NAMALWA (cell line): ENCODE measurements around the gene TSC2.
"Not testable (repeated sequence)": the region's sequence is repeated elsewhere in the genome, so short reads cannot be mapped to it uniquely, and the experiment has no call there.

Experiments
- DNase-seq: peaks from one replicate; pipeline ENCODE4 v3.0.0-alpha.2; 2015; ENCODE audit warnings: low spot score

TSC2 gene

DNA sequence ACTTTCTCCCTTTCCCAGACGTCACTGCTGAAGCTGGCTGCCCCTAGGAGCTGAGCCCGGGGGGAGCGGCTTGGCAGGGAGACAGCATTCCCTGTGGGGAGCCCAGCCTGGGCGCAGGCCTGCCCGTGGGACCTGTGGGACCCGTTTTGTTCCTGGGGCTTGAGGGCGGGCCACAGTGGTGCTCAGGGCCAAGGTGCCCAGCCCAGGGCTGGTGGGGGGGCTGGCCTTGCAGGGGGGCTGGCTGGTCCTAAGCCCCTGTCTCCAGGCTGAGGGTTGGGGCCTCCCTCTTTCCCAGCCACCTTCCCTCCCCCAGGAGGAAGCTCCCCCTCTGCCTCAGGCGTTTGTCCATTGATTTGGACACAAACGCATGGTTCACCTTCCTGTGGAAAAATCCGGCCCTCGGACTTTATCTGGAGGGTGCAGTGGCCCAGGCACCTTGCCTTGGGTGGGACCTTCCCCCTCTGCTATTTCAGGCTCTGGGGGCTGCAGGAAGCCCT is 16.7 kb upstream of the TSC2 start:
- DNase-seq, result no peak

DNA sequence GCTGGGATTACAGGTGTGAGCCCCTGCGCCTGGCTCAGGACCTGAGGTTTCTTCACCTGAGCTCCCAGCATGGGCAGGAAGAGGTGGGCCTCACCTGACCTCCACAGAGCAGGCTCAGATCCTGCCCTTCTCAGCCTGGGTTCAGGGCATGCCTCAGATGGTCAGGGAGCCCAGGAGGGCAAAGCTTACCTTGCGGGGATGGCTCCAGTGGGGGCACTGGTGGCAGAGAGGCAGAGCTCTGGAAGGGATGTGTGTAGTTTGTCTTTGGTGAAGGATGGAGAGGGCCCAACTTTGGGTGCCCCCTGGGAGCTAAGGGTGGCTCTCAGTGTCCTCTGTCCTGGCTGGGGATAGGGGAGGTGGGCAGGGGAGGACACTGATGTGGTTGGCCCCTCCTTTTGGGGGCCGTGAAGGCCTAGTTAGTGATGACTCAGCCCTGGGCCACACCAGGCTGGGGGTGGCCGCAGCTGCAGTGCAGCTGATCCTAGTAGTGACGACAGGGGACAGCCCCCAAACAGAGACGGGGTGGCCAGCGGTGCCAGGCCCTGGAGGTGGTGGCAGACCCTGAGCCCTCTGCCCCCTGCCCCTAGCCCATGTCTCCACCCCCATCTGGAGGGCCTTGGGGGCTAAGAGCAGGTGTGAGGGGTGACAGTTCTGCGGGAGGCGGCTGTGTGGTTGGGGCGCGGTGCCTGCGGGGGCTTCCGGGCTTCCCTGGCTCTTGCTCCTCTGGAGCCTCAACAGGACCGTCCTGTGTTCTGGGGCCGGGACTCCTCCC is 15.3 kb upstream of the TSC2 start:
- DNase-seq, result no peak

DNA sequence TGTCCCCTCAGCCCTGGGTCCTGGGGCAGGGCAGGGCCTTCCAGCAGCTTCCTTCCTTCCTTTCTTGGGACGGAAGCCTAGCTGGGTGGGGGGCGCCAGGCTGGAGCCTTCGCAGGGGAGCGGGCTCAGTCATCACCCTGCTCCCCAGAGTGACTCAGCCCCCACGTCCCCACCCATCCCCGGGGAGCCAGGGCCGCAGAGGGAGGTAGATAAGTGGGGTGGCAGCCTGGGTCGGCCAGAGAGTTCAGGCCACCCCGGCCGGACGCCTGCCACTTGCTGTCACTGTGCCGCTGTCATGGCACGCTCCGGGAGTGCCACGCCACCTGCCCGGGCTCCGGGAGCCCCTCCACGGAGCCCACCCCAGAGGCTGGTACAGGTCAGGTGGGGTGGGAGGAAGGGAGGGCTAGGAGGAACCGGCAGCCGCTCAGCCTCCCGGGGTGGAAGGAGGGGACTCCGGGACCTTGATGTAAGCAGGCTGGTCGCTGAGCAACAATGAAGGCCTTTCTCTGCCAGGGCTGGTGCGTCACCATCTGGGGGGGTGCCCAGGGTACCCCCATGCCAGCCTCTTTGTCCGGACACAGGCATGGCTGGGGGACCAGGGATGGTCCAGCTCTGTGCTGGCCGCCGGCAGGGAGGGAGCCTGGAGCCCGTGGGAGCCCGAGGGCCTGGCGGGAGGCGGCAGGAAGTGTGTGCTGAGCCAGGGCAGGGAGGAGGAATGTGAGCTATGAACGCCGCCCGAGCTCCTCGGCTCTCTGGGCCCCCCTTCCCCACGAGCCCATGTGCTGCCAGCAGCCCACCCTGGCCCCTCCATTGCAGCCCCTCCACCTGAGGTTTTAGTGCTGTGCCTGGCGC is 14.5 kb upstream of the TSC2 start:
- no peak for DNase-seq

DNA sequence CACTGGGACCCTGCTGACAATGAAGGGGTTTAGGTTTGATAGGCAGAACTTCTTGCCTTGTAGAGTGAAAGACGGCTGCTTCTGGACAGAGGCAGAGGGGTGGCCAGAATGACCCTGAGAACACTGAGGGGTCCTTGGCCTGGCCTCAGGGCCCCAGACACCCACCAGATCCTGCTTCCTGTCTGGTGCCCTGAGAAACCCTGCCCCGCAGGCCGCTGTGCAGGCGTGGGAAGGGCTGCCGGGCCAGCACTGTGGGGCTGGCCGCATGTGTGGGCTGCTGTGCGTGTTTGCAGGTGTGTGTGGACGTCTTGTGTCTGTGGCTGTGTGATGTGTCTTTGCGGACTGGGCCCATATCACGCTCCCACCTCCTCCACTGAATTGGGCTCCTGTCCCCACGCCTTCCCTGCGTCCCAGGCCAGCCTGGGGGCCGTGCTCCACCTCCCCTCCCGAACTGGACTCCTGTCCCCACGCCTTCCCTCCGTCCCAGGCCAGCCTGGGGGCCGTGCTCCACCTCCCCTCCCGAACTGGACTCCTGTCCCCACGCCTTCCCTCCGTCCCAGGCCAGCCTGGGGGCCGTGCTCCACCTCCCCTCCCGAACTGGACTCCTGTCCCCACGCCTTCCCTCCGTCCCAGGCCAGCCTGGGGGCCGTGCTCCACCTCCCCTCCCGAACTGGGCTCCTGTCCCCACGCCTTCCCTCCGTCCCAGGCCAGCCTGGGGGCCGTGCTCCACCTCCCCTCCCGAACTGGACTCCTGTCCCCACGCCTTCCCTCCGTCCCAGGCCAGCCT is 13.7 kb upstream of the TSC2 start:
- not testable (repeated sequence) for DNase-seq

DNA sequence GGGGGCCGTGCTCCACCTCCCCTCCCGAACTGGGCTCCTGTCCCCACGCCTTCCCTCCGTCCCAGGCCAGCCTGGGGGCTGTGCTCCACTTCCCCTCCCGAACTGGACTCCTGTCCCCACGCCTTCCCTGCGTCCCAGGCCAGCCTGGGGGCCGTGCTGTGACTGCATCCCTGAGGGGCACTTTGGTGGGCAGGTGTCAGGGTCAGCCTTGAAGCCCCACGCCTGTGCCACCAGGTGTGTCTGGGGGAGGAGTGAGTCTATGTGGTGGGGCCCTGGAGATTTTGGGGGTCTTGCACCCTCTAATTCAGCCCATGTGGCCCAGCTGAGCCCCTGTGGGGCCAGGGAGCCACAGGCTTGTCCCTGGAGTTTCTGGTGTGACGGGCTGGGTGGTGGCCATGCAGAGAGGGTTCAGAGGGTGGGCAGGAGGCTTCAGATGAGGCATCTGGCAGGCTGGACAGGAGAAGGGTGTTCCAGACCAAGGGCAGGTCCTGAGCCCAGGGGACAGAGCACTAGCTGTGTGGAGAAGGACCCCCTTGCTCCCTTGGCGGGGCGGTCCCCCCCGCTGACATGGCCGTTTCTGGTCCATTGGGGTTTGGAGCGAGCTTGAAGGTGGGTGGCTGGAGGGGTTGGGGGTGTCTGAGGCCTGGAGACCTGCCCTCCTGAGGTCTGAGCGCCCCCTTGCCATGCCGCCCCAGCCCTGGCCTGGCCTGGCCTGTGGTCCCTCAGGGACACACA is 12.9 kb upstream of the TSC2 start:
- DNase-seq, result no peak

DNA sequence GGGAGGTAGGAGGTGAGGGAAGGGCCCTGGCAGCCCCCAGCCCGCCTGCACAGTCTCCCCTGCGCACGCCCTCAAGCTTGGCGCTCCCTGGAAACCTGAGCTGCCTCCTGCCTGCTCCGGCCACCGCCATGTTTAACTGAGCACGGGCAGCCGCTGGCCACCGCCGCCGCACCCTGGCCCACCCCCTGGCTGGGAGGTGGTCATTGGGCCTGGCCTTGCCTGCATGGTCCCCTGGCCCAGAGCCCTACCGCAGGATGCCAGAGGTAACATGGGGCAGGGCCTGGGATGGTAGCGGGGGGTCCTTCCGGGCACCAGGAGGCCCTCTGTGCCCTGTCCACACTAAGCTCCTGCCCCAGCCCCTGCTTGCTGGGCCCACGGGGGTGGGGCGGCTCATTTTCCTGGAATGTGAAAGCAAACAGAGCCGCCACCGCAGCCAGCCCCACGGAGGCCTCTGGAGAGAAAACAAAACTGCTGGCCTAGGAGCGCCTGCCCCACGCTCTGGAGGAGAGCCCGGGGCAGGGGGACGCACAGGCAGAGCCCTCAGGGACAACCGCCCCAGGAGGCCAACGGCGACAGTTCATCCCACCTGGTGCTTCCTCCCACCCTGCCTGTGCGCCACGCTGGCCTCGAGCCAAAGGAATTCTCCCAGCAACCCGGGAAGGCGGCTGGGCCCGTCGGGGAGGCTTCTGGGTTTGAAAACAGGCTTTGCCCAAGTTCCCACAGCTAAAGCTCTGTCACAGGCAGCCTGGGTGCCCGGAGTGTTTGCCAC is 12.2 kb upstream of the TSC2 start:
- no peak for DNase-seq

DNA sequence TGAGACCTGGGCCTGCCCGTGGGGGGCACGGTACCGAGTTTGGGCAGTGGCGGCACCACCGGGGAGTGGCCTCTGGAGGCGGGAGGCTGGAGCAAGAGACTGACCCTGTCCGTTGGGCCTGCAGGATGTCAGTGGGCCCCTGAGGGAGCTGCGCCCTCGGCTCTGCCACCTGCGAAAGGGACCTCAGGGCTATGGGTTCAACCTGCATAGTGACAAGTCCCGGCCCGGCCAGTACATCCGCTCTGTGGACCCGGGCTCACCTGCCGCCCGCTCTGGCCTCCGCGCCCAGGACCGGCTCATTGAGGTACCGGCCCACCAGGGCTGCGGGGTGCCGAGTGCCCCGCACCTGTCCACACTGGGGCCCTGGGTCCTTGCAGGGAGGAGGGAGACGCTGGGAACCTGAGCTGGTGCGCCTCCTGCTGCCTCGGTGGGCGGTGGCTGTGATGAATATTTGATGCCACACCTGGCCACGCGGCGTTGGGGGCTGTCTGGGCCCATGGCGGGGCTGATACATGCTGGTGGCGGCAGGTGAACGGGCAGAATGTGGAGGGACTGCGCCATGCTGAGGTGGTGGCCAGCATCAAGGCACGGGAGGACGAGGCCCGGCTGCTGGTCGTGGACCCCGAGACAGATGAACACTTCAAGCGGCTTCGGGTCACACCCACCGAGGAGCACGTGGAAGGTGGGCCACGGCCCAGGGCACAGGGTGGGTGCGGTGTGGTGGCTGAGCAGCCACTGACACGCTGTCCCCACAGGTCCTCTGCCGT is 11.4 kb upstream of the TSC2 start:
- DNase-seq, result no peak

DNA sequence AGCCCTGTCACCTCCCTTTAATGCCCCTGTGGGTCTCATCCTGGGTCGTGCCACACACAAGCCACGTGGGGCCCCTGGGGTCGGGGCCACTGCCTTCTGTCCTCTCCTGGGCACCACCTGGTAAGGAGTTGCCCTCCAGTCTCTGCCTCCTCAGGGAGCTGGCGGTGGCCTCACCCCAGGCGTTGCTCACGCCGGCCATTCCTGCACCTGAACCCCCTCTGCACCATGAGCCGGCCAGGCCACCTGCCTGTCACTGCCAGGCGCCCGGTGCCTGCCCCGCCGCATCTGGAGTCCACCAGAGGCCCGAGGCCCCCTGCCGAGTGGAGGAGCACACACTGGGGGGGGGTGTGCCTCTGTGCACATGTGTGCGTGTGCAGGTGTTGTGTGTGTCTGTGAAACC is 10.7 kb upstream of the TSC2 start:
- DNase-seq, result no peak

DNA sequence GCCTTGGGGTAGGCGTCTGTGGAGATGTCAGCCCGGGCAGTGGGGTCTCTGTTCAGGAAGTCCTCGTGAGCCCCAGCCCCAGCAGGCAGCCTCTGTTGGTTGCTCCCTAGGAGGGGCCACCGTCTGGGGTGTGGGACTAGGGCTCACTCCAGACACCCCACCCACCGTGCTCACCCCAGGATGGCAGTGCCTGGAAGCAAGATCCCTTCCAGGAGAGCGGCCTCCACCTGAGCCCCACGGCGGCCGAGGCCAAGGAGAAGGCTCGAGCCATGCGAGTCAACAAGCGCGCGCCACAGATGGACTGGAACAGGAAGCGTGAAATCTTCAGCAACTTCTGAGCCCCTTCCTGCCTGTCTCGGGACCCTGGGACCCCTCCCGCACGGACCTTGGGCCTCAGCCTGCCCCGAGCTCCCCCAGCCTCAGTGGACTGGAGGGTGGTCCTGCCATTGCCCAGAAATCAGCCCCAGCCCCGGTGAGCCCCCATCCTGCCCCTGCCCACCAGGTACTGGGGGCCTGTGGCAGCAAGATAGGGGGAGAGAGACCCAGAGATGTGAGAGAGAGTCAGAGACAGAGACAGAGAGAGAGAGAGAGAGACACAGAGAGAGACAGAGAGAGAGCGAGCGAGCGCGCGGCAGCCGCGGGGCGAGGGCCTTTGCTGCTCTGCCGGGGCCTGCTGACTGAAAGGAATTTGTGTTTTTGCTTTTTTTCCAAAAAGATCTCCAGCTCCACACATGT is 10.0 kb upstream of the TSC2 start:
- DNase-seq, result no peak

DNA sequence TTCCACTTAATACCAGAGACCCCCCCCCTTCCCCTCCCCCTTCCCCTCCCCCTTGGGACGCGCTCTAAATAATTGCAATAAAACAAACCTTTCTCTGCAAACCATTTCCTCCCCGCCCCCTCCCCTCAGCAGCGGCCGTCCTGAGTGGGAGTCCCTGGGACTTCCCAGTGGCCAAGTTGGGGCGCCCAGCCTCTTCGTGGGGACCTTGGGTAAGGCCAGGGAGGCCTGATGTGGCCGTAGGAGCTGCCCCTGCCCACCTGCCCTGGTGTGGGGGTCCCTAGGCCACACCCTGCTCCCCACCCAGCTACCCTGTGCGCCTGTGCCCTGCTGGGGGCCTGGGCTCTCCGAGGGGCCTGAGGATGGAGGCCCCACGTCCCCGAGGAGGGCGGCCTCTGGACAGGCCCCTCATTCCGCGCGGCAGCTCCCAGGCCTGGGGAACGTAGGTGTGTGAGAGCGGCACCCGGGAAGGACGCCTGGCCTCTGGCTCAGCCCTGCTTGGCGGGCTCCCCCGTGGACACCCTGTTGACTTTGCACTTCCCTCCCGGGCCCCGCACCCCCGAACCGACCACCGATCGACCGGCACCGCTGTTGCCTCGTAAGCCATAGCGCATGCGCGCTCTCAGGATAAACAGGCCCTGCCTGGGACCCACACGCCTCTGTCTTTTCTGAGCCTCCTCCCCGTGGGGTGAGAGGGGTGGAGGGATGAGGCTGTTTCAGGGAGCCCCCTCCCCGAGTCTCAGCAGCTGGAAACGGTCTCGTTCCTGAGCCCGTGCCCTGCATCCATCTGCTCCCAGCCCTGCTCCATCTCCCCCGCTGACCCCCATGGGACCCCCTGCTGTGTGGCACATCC is 9.2 kb upstream of the TSC2 start:
- DNase-seq, result no peak

DNA sequence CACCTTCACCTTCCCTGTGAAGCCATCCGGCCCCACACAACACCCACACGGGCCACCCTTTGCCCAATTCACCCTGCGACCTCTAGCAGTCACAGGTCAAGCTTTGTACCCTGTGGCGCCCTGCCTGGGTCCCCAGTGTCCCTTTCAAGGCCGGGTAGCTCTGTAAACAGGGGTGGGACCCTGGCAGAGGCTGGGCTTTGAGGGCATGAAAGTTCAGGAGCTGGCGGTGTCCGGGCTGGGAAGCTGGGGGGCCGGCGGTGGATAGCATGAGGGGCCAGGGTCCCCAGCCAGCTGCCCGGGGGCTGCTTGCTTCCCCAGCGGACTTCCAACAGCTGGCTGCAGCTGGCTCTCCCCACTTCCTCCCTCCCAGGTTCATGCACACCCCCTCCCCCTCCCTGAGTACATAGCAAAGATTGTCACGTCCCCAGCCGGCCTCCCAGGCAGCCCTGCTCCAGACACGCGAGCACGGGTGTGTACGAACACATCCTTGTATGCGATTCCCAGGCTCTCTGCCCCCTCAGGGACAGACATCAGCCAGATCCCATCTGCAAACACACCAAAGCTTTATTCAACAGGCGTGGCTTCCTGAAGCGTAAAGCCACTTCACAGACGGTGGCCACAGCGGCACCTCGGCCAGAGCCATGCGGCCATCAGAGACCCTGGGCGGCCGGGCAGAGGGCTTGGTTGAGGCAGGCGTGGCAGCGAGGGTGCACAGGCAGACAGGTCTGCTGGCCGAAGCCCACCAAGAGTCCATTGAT is 8.3 kb upstream of the TSC2 start:
- DNase-seq, result no peak

DNA sequence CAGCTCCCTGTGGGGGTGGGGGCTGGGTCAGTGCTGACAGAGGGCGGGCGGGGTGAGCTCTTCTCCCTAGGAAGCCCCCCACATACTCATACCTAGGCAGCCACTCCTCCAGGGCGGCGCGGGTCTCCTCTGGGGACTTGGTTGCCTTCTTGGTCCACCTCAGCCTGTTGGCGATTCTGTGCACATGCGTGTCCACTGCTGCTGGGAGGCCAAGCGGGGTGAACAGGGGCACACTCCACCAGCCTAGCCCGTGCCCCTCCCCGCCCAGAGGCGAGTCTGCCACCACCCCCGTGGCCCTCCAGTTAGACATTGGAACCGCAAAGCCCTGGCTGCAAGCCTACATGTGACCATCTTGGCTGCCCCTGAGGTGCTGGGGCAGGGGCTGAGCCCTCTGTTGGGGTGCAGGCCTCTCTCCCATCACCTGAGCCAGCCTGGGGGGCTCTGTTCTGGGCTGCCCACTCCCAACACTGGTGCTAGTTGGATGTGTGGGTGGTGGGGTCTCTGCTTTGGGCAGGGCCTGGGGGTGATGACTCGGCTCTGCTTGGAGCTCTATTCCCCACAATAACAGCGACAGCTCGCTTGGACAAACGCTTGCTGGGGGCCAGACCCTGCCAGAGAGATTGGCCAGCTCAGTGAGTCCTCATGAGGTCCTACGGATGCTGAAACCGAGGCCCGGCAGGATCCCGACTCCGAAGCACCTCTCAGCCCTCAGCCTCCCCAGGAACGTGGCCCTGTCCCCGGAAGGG is 7.6 kb upstream of the TSC2 start:
- no peak for DNase-seq

DNA sequence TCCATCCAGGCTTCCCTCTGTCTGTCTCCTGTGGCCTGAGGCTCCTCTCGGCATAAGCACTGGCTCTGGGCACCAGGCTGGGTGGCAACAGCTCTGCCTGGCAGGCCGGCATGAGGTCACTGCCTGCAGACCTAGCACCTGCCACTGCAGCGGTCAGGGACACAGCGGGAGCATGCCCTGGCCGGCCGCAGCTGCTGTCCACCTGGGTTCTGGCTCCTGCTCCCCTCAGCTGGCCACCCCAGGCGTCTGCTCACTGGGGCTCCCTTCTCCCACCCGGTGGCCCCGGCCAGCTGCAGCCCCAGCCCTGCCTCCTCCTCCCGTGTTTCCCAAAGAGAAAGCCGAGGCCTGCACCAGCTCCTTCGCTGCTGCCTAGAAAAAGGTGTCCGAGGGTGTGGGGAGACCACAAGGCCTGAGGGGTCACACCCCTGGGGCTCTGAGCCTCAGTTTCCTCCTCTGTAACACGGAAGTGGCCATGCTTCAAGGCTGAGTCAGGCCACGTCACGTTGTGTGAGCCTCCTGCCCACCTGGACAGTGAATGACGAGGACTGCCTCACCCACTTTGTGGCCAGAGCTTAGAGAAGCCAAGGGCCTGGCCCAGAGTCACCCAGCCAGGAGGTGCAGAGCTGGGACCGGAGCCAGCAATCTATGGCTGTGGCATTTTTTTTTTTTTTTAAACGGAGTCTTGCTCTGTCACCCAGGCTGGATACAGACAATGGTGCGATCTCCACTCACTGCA is 6.8 kb upstream of the TSC2 start:
- DNase-seq, result no peak

DNA sequence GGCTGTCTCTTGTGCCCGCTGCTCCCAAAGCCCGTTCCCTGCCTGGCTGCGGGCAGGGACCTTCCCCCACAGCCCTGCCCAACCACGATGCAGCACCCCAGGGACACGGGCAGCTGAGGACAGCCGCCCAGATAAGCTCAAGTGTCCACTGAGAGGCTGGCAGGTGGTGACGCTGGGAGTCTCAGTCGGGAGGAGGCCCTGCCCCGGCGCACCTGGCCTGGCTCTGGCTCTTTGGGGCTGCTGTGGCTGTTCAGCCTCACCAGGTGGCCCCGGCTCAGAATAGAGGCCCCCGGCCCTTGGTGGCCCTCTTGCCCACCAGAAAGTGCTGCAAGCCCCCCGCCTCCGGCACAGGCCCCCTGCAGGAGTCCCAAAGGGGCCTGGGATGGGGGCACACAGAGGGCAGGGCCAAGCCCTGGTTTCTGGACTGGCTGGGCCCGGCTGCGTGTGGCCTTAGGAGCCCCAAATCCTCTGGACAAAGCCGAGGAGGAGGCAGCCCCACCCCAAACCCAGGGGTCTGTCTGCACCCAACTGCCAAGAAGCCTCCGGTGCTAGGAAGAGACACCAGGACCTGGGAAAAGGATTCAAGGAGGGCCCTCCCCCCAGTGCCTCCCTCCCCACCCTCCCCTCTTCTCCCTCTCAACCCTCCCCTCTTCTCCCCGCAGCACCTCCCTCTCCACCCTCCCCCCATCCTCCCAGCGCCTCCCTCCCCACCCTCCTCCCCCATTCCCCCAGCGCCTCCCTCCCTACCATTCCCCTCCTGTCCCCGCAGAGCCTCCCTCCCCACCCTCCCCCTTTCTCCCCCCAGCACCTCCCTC is 5.4 kb upstream of the TSC2 start:
- no peak for DNase-seq

DNA sequence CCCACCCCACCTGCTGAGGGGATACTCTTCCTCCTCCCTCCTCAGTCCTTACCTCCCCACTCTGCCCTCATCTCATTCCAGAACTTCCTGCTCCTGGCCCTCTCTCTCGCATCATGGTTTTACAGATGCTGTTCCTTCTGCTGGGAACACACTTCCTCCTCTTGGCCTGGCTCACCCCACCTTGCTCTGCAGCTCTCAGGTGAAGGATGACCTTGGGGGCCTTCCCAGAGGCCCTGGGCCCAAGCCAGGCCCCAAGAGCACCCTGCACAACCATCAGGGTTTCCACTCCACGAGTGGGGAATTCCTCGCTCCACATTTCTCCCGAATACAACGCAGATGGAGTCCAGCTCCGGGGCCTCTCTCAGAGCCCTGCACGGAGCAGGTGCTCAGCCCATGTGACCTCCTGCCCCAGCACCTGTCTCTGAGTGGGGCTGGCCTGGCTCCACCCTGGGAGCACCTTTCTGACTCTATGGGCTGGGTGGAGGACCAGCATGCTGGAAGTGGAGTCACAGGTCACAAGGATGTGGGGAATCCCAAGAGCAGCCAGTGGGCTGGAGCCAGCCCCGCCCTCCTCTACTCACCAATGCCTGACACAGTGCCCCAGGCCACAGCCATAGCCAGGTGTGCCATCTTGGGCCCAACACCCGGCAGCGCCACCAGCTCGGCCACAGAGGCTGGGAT is 4.7 kb upstream of the TSC2 start:
- DNase-seq, result no peak
